A549 (cell line): ENCODE measurements around the gene MFSD12.

Source experiments
- EHMT2 ChIP-seq: fragments of 200-600 bp; sonication (generic); IDR thresholded peaks from 2 replicates; pipeline ENCODE4 v1.6.1; 2016; ENCODE audit warnings: antibody characterized with exemption, low read depth, mild to moderate bottlenecking, moderate library complexity
- MAX ChIP-seq: IDR thresholded peaks from 2 replicates; pipeline ENCODE4 v1.6.1; 2012
- POLR2A ChIP-seq: IDR thresholded peaks from 2 replicates; pipeline ENCODE4 v1.6.1; 2012; ENCODE audit warnings: mild to moderate bottlenecking, low read length

DNA sequence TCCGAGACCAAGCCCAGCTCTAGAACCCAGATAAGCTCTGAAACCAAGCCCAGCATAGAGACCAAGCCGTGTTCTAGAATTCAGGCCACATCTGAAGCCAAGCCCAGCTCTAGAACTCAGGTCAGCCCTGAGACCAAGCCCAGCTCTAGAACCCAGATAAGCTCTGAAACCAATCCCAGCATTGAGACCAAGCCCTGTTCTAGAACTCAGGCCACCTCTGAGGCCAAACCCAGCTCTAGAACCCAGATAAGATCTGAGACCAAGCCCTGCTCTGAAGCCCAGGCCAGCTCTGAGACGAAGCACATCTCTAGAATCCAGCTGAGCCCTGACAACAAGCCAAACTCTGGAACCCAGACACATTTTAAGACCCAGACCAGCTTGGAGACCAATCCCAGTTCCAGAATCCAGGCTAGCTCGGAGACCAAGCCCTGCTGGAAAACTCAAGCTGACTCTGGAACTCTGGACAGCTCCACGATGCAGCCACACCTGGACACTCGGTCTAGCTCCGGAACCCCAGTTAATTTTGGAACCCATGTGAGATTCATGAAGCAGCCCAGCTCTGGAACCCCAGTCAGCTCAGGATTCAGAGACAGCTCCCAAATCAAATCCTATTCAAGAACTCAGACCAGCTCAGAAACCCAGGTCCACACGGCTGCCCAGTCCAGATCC lies 33.7 kb upstream of the MFSD12 start:
- TF ChIP-seq MAX (no peak), POLR2A (no peak), EHMT2 (no peak)
